Measurements from ENCODE around the gene EPHA8. TPM values are rescaled to one million over a fixed set of nuclear protein-coding genes. Genes with fewer than 3 reads are reported as not detected.

EPHA8 gene
- total and polyA plus RNA-seq, 2 donors from 2014 or later = 0.09 TPM; not detected in 1

GRCh38 chr1:22540337-22540736 is 23.0 kb upstream of the EPHA8 start:
- Histone ChIP-seq H3K27ac (ENCODE audit: low read depth in 2 of 2, low read length in 2 of 2) (no peak overlapping the region), H3K4me1 (ENCODE audit: control insufficient read depth in 2 of 3, insufficient read depth in 2 of 3, low read depth in 1 of 3, low read length in 3 of 3) (no peaks in the 10 kb centered on the region), H3K9me3 (ENCODE audit: control insufficient read depth in 2 of 3, insufficient read depth in 1 of 3, low read length in 3 of 3) (no peaks in the 10 kb centered on the region), H3K36me3 (ENCODE audit: control insufficient read depth in 2 of 3, insufficient read depth in 3 of 3, low read length in 3 of 3) (no peaks in the 10 kb centered on the region), H3K9ac (ENCODE audit: low read length in 3 of 3) (no peak overlapping the region), H3K4me3 (ENCODE audit: low read length in 3 of 3) (no peak overlapping the region), H3K27me3 (ENCODE audit: control insufficient read depth, insufficient read depth, low read length) (no peaks in the 10 kb centered on the region)
- intact Hi-C loops (cut with DNase I) = no loop called here
- no peak for TF ChIP-seq CTCF (IDR thresholded peaks at IDR 0.05; ENCODE audit: borderline replicate concordance, extremely low read depth, insufficient read depth)
- no peak for DNase-seq
- no peak for FAIRE-seq

GRCh38 chr1:22542886-22543285 is 20.4 kb upstream of the EPHA8 start:
- no peak overlapping the region for H3K27ac ChIP-seq (ENCODE audit: low read depth in 2 of 2, low read length in 2 of 2)
- no peak overlapping the region for H3K9ac ChIP-seq (ENCODE audit: low read length in 3 of 3)
- peaks cover 6% of the 10 kb centered on the region for H3K27me3 ChIP-seq (ENCODE audit: control insufficient read depth, insufficient read depth, low read length)
- no peak for DNase-seq
- no peak for TF ChIP-seq CTCF (IDR thresholded peaks at IDR 0.05; ENCODE audit: borderline replicate concordance, extremely low read depth, insufficient read depth)
- H3K36me3 ChIP-seq (ENCODE audit: control insufficient read depth in 2 of 3, insufficient read depth in 3 of 3, low read length in 3 of 3) = no peaks in the 10 kb centered on the region
- no peaks in the 10 kb centered on the region for H3K9me3 ChIP-seq (ENCODE audit: control insufficient read depth in 2 of 3, insufficient read depth in 1 of 3, low read length in 3 of 3)
- H3K4me1 ChIP-seq (ENCODE audit: control insufficient read depth in 2 of 3, insufficient read depth in 2 of 3, low read depth in 1 of 3, low read length in 3 of 3) = no peaks in the 10 kb centered on the region
- intact Hi-C loops (cut with DNase I) = no loop called here
- no peak overlapping the region for H3K4me3 ChIP-seq (ENCODE audit: low read length in 3 of 3)
- no peak for FAIRE-seq

GRCh38 chr1:22543679-22544078 is 19.6 kb upstream of the EPHA8 start:
- H3K4me1 ChIP-seq (ENCODE audit: control insufficient read depth in 2 of 3, insufficient read depth in 2 of 3, low read depth in 1 of 3, low read length in 3 of 3) = no peaks in the 10 kb centered on the region
- H3K9ac ChIP-seq (ENCODE audit: low read length in 3 of 3) = no peak overlapping the region
- intact Hi-C loops (cut with DNase I) = no loop called here
- FAIRE-seq (no peak), DNase-seq (no peak)
- H3K9me3 ChIP-seq (ENCODE audit: control insufficient read depth in 2 of 3, insufficient read depth in 1 of 3, low read length in 3 of 3) = no peaks in the 10 kb centered on the region
- no peak overlapping the region for H3K4me3 ChIP-seq (ENCODE audit: low read length in 3 of 3)
- H3K27me3 ChIP-seq (ENCODE audit: control insufficient read depth, insufficient read depth, low read length) = peaks cover 6% of the 10 kb centered on the region
- H3K36me3 ChIP-seq (ENCODE audit: control insufficient read depth in 2 of 3, insufficient read depth in 3 of 3, low read length in 3 of 3) = no peaks in the 10 kb centered on the region
- TF ChIP-seq CTCF (IDR thresholded peaks at IDR 0.05; ENCODE audit: borderline replicate concordance, extremely low read depth, insufficient read depth) = no peak
- no peak overlapping the region for H3K27ac ChIP-seq (ENCODE audit: low read depth in 2 of 2, low read length in 2 of 2)

GRCh38 chr1:22544606-22545005 is 18.7 kb upstream of the EPHA8 start:
- no peak overlapping the region for H3K4me3 ChIP-seq (ENCODE audit: low read length in 3 of 3)
- FAIRE-seq = no peak
- H3K4me1 ChIP-seq (ENCODE audit: control insufficient read depth in 2 of 3, insufficient read depth in 2 of 3, low read depth in 1 of 3, low read length in 3 of 3) = no peaks in the 10 kb centered on the region
- no peaks in the 10 kb centered on the region for H3K36me3 ChIP-seq (ENCODE audit: control insufficient read depth in 2 of 3, insufficient read depth in 3 of 3, low read length in 3 of 3)
- intact Hi-C loops (cut with DNase I) = no loop called here
- H3K27ac ChIP-seq (ENCODE audit: low read depth in 2 of 2, low read length in 2 of 2) = no peak overlapping the region
- TF ChIP-seq CTCF (IDR thresholded peaks at IDR 0.05; ENCODE audit: borderline replicate concordance, extremely low read depth, insufficient read depth) = no peak
- H3K27me3 ChIP-seq (ENCODE audit: control insufficient read depth, insufficient read depth, low read length) = peaks cover 6% of the 10 kb centered on the region
- no peaks in the 10 kb centered on the region for H3K9me3 ChIP-seq (ENCODE audit: control insufficient read depth in 2 of 3, insufficient read depth in 1 of 3, low read length in 3 of 3)
- DNase-seq = no peak
- H3K9ac ChIP-seq (ENCODE audit: low read length in 3 of 3) = no peak overlapping the region
